Stimulated activated CD4-positive, alpha-beta T cell treated with anti-CD3 and anti-CD28 coated beads, TNF-alpha, amount 100 ng/mL, for 48 hours (primary cell): ENCODE results near the gene CELF3.
"Not testable (repeated sequence)": the region's sequence is repeated elsewhere in the genome, so short reads cannot be mapped to it uniquely, and the experiment has no call there.

Experiments used
- DNase-seq, 3 donors: peaks; one replicate each; pipeline ENCODE4 v3.0.0-alpha.2; 2020; ENCODE audit warnings: low read depth in 3 of 3

Gene CELF3

GRCh38 chr1:151703813-151704212 lies 12.8 kb downstream of the CELF3 start:
- no peak for DNase-seq

- no peak for DNase-seq
Observed at GRCh38 chr1:151702936-151703335, 13.7 kb downstream of the CELF3 start.

GRCh38 chr1:151701515-151701914 lies 15.1 kb downstream of the CELF3 start:
- no peak for DNase-seq

GRCh38 chr1:151693057-151693651 lies 23.4 kb downstream of the CELF3 start:
- DNase-seq, result no peak

- no peak for DNase-seq
Observed at GRCh38 chr1:151692226-151692625, 24.4 kb downstream of the CELF3 start.

- DNase-seq, result no peak
Observed at GRCh38 chr1:151689494-151689893, 27.1 kb downstream of the CELF3 start.

- no peak for DNase-seq
Observed at GRCh38 chr1:151686561-151686960, 30.0 kb downstream of the CELF3 start.

- DNase-seq, result no peak
Observed at GRCh38 chr1:151684128-151684527, 32.5 kb downstream of the CELF3 start.

- not testable (repeated sequence) for DNase-seq
Observed at GRCh38 chr1:151682901-151683300, 33.7 kb downstream of the CELF3 start.

GRCh38 chr1:151681923-151682322 lies 34.7 kb downstream of the CELF3 start:
- DNase-seq, result no peak

- DNase-seq, result no peak
Observed at GRCh38 chr1:151680826-151681225, 35.8 kb downstream of the CELF3 start.

- no peak for DNase-seq
Observed at GRCh38 chr1:151680391-151680790, 36.2 kb downstream of the CELF3 start.

- no peak for DNase-seq
Observed at GRCh38 chr1:151673407-151673806, 43.2 kb downstream of the CELF3 start.

- DNase-seq, result not testable (repeated sequence)
Observed at GRCh38 chr1:151670036-151670675, 46.4 kb downstream of the CELF3 start.

- no peak for DNase-seq
Observed at GRCh38 chr1:151668090-151668489, 48.5 kb downstream of the CELF3 start.

- no peak for DNase-seq
Observed at GRCh38 chr1:151661751-151662150, 54.9 kb downstream of the CELF3 start.

GRCh38 chr1:151655371-151655770 lies 61.2 kb downstream of the CELF3 start:
- no peak for DNase-seq

GRCh38 chr1:151653397-151653796 lies 63.2 kb downstream of the CELF3 start:
- DNase-seq, result no peak
